Neural cell (in vitro differentiated cells): Measurements from ENCODE around the gene RUFY3. TPM values are rescaled to one million over a fixed set of nuclear protein-coding genes. Genes with fewer than 3 reads are reported as not detected.
"Not testable (repeated sequence)": the region's sequence is repeated elsewhere in the genome, so short reads cannot be mapped to it uniquely, and the experiment has no call there.

Source experiments
- H2AFZ ChIP-seq: fragments of 200-600, 300-800 bp; sonication (generic), shearing (Covaris generic); 2 replicates; pipeline ENCODE4 v1.6.0; 2014; ENCODE audit warnings: low read depth, mild to moderate bottlenecking, antibody characterized with exemption, low read length, moderate library complexity
- H3F3A ChIP-seq: fragments of 200-600 bp; shearing (Covaris generic); 2 replicates; pipeline ENCODE4 v1.6.1; 2016; ENCODE audit warnings: mild to moderate bottlenecking, moderate library complexity, mixed read lengths, antibody characterized with exemption, low read length; ENCODE audit not compliant: insufficient read depth, poor library complexity, severe bottlenecking
- H3K27ac ChIP-seq: fragments of 200-600, 300-800 bp; sonication (generic), shearing (Covaris generic); 2 replicates; pipeline ENCODE4 v1.5.1; 2014; ENCODE audit warnings: mild to moderate bottlenecking, low read length, moderate library complexity
- H3K27me3 ChIP-seq: fragments of 300-800, 200-600 bp; sonication (generic), shearing (Covaris generic); 2 replicates; pipeline ENCODE4 v1.6.0; 2014; ENCODE audit warnings: mild to moderate bottlenecking, low read depth, low read length, moderate library complexity; ENCODE audit not compliant: insufficient read depth
- H3K36me3 ChIP-seq: fragments of 300-800, 200-600 bp; sonication (generic), shearing (Covaris generic); 2 replicates; pipeline ENCODE4 v1.5.1; 2014; ENCODE audit warnings: mild to moderate bottlenecking, antibody characterized with exemption, low read length, moderate library complexity; ENCODE audit not compliant: insufficient read depth
- H3K4me2 ChIP-seq: fragments of 300-800, 200-600 bp; sonication (generic), shearing (Covaris generic); 2 replicates; pipeline ENCODE4 v1.6.0; 2014; ENCODE audit warnings: mild to moderate bottlenecking, low read length
- H3K4me3 ChIP-seq: fragments of 300-800, 200-600 bp; sonication (generic), shearing (Covaris generic); 2 replicates; pipeline ENCODE4 v1.5.1; 2014; ENCODE audit warnings: mild to moderate bottlenecking, low read length, moderate library complexity
- H3K79me2 ChIP-seq: fragments of 200-600 bp; shearing (Covaris generic); replicated peaks from 2 replicates; pipeline ENCODE4 v1.6.0; 2014; ENCODE audit warnings: mild to moderate bottlenecking, low read length, moderate library complexity; ENCODE audit not compliant: insufficient read depth
- H3K9ac ChIP-seq: fragments of 300-800, 200-600 bp; sonication (generic), shearing (Covaris generic); 2 replicates; pipeline ENCODE4 v1.6.1; 2016; ENCODE audit warnings: mild to moderate bottlenecking, low read length, mixed read lengths
- H3K9me2 ChIP-seq: fragments of 200-600 bp; shearing (Covaris generic); 2 replicates; pipeline ENCODE4 v1.6.1; 2016; ENCODE audit warnings: mild to moderate bottlenecking, low read length, mixed read lengths; ENCODE audit not compliant: insufficient read depth
- H3K9me3 ChIP-seq: fragments of 200-600, 300-800 bp; sonication (generic), shearing (Covaris generic); 2 replicates; pipeline ENCODE4 v1.6.1; 2016; ENCODE audit warnings: mild to moderate bottlenecking, mixed run types, low read length, moderate library complexity, mixed read lengths
- H4K20me1 ChIP-seq: fragments of 200-600 bp; shearing (Covaris generic); 2 replicates; pipeline ENCODE4 v1.6.1; 2016; ENCODE audit warnings: mild to moderate bottlenecking, mixed run types; ENCODE audit not compliant: insufficient read depth
- EP300 ChIP-seq: fragments of 450-650 bp; conservative IDR thresholded peaks from 2 replicates; pipeline ENCODE4 v1.6.1; 2014; ENCODE audit warnings: antibody characterized with exemption, mild to moderate bottlenecking, moderate library complexity; ENCODE audit not compliant: poor library complexity, severe bottlenecking
- MXI1 ChIP-seq: fragments of 450-650 bp; conservative IDR thresholded peaks from 2 replicates; pipeline ENCODE4 v1.6.1; 2014; ENCODE audit warnings: antibody characterized with exemption, mild to moderate bottlenecking; ENCODE audit not compliant: poor library complexity, severe bottlenecking
- POLR2AphosphoS5 ChIP-seq: IDR thresholded peaks from 2 replicates; pipeline ENCODE4 v1.6.1; 2012
- RAD21 ChIP-seq: fragments of 450-650 bp; conservative IDR thresholded peaks from 2 replicates; pipeline ENCODE4 v1.6.1; 2014; ENCODE audit warnings: antibody characterized with exemption, mild to moderate bottlenecking, moderate library complexity
- SMC3 ChIP-seq: fragments of 450-650 bp; conservative IDR thresholded peaks from 2 replicates; pipeline ENCODE4 v1.6.1; 2014; ENCODE audit warnings: antibody characterized with exemption, mild to moderate bottlenecking, moderate library complexity; ENCODE audit not compliant: poor library complexity
- TAF1 ChIP-seq: IDR thresholded peaks from 2 replicates; pipeline ENCODE4 v1.6.1; 2012; ENCODE audit warnings: low read depth
- polyA plus RNA-seq: library from polyadenylated mRNA; depleted of rRNA; stranded (reverse); fragments of >200 nt; gene quantifications from 2 replicates; pipeline ENCODE4 v1.2.3, GENCODE V29; 2014
- TF ChIP-seq, protein P1 (sequence below): fragments of 450-650 bp; IDR thresholded peaks from 2 replicates; pipeline ENCODE4 v1.5.1; 2014; ENCODE audit warnings: antibody characterized with exemption, mild to moderate bottlenecking, moderate library complexity; ENCODE audit not compliant: poor library complexity, severe bottlenecking
- TF ChIP-seq, protein P2 (sequence below): IDR thresholded peaks from 2 replicates; pipeline ENCODE4 v1.6.1; 2012; ENCODE audit warnings: borderline replicate concordance

The RUFY3 gene
- polyA plus RNA-seq, 1 donor from 2014 or later: 414 TPM

DNA sequence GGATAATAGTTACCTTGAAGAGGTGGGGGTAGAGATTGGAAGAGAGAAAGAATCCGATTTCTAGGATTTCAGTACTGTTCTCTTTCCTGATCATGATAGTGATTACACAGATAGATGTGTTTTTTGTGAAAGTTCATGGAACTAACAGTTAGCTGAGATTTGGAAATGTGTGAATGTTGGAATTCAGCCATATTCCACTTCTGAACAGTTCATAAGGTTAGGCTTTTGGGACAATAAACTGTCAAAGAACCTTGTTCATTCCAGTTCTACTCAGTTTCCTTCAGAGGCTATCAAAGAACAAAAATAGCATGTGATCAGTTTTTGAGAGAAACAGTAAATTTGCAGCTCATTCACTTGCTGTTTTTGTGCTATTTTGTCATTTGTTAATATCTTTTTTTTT is 43.6 kb downstream of the RUFY3 start (continued):
- TF ChIP-seq, protein P1, sequence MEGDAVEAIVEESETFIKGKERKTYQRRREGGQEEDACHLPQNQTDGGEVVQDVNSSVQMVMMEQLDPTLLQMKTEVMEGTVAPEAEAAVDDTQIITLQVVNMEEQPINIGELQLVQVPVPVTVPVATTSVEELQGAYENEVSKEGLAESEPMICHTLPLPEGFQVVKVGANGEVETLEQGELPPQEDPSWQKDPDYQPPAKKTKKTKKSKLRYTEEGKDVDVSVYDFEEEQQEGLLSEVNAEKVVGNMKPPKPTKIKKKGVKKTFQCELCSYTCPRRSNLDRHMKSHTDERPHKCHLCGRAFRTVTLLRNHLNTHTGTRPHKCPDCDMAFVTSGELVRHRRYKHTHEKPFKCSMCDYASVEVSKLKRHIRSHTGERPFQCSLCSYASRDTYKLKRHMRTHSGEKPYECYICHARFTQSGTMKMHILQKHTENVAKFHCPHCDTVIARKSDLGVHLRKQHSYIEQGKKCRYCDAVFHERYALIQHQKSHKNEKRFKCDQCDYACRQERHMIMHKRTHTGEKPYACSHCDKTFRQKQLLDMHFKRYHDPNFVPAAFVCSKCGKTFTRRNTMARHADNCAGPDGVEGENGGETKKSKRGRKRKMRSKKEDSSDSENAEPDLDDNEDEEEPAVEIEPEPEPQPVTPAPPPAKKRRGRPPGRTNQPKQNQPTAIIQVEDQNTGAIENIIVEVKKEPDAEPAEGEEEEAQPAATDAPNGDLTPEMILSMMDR: no peak
- no peak for TF ChIP-seq TAF1

DNA sequence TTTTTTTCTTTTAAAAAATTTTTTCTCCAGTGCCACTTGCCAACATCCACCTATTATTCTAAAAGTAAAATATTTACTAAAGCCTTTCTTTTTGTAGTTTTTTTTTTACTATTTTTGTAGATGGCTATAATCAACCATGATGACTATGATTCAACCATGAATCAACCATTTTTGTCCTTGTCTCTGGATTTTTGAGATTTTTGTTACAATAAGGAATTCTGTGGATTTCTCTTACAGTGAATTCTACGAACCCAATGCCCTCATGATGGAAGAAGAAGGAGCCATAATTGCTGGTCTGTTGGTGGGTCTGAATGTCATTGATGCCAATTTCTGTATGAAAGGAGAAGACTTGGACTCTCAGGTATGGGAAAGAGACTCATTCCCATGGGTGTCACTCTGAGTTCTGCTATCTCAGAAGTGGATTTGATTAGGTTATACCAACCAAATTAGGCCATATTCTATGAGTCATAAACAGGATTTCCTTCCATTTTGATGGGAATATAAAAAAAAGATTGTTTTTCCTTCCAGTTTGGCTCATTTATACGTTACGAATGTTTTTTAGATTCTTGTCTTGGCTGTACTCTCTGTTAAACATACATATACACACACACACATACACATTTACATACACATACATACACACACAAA is 46.7 kb downstream of the RUFY3 start:
- Histone ChIP-seq H3F3A (no peaks in the 10 kb centered on the region), H3K9ac (no peak overlapping the region), H2AFZ (no peak overlapping the region), H4K20me1 (no peaks in the 10 kb centered on the region), H3K4me3 (no peak overlapping the region), H3K4me2 (no peak overlapping the region), H3K79me2 (no peaks in the 10 kb centered on the region), H3K27me3 (no peaks in the 10 kb centered on the region), H3K9me3 (no peaks in the 10 kb centered on the region), H3K27ac (no peak overlapping the region), H3K36me3 (peaks cover 23% of the 10 kb centered on the region), H3K9me2 (no peaks in the 10 kb centered on the region)
- TF ChIP-seq EP300 (no peak), RAD21 (no peak), POLR2AphosphoS5 (no peak)

DNA sequence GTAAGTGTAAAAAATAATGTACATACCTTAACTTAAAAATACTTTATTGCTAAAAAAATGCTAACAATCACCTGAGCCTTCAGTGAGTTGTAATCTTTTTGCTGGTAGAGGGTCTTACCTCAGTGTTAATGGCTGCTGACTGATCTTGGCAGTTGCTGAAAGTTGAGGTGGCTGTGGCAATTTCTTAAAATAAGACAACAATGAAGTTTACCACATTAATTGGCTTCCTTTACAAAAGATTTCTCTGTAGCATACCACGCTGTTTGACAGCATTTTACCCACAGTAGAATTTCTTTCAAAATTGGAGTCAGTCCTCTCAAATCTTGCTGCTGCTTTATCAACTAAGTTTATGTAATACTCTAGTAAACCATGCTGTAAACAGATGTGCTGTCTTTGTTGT is 47.6 kb downstream of the RUFY3 start:
- not testable (repeated sequence) for H3K9me3 ChIP-seq, H3K4me2 ChIP-seq, H3K4me3 ChIP-seq, H3K27me3 ChIP-seq, H3F3A ChIP-seq, H3K9ac ChIP-seq, H3K27ac ChIP-seq, H2AFZ ChIP-seq, H3K9me2 ChIP-seq, H3K79me2 ChIP-seq, H4K20me1 ChIP-seq
- peaks cover 17% of the 10 kb centered on the region for H3K36me3 ChIP-seq

- Histone ChIP-seq H3K27ac (no peak overlapping the region), H3K9ac (no peak overlapping the region), H3K36me3 (peaks cover 14% of the 10 kb centered on the region), H3K27me3 (no peaks in the 10 kb centered on the region), H3K9me2 (no peaks in the 10 kb centered on the region), H3K4me2 (no peak overlapping the region), H4K20me1 (no peaks in the 10 kb centered on the region), H3K9me3 (no peaks in the 10 kb centered on the region), H3F3A (no peaks in the 10 kb centered on the region), H3K79me2 (no peaks in the 10 kb centered on the region), H2AFZ (no peak overlapping the region), H3K4me3 (no peak overlapping the region)
- TF ChIP-seq, protein P2, sequence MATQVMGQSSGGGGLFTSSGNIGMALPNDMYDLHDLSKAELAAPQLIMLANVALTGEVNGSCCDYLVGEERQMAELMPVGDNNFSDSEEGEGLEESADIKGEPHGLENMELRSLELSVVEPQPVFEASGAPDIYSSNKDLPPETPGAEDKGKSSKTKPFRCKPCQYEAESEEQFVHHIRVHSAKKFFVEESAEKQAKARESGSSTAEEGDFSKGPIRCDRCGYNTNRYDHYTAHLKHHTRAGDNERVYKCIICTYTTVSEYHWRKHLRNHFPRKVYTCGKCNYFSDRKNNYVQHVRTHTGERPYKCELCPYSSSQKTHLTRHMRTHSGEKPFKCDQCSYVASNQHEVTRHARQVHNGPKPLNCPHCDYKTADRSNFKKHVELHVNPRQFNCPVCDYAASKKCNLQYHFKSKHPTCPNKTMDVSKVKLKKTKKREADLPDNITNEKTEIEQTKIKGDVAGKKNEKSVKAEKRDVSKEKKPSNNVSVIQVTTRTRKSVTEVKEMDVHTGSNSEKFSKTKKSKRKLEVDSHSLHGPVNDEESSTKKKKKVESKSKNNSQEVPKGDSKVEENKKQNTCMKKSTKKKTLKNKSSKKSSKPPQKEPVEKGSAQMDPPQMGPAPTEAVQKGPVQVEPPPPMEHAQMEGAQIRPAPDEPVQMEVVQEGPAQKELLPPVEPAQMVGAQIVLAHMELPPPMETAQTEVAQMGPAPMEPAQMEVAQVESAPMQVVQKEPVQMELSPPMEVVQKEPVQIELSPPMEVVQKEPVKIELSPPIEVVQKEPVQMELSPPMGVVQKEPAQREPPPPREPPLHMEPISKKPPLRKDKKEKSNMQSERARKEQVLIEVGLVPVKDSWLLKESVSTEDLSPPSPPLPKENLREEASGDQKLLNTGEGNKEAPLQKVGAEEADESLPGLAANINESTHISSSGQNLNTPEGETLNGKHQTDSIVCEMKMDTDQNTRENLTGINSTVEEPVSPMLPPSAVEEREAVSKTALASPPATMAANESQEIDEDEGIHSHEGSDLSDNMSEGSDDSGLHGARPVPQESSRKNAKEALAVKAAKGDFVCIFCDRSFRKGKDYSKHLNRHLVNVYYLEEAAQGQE: no peak
- no peak for TF ChIP-seq RAD21
- no peak for TF ChIP-seq SMC3
- no peak for TF ChIP-seq MXI1
- TF ChIP-seq, protein P1: no peak
Observed at GRCh38 chr4:70772929-70773555, 51.3 kb downstream of the RUFY3 start.
